RWPE1 (cell line): Measurements from ENCODE around the gene IGF2.

ENCODE experiments used
- CTCF ChIA-PET: fragments of 350-600 bp; sonication (Branson Sonifier 250); formaldehyde crosslinking; extraction: SDS; loops from one replicate; lab custom pipeline; 2021; lab: Yijun Ruan, JAX
- POLR2A ChIA-PET: fragments of 400-600 bp; formaldehyde crosslinking; extraction: SDS; loops from one replicate; lab custom pipeline; 2020; ENCODE audit warnings: antibody characterized with exemption; ENCODE audit not compliant: low non-redundant PET; lab: Yijun Ruan, JAX
- DNase-seq: peaks from one replicate; pipeline ENCODE4 v3.0.0; 2012; ENCODE audit warnings: low spot score
- H3K27ac ChIP-seq: fragments of 450-650 bp; 2 replicates; pipeline ENCODE4 v1.5.1; 2017
- CTCF ChIP-seq: fragments of 450-650 bp; conservative IDR thresholded peaks from 2 replicates; pipeline ENCODE4 v1.5.1; 2017; ENCODE audit warnings: low read depth, mild to moderate bottlenecking

IGF2 gene

GRCh38 chr11:2147391-2147790 is 8.2 kb upstream of the IGF2 start:
- CTCF ChIA-PET, result interaction anchor here (0.6 to 13.6 kb wide), 4 partner anchors 9 to 495 kb away, joined by 4 to 293 read pairs (median 6); no protein-coding TSS in a partner anchor
- H3K27ac ChIP-seq, result no peak overlapping the region
- POLR2A ChIA-PET, result no interaction called here
- DNase-seq, result no peak
- TF ChIP-seq CTCF, result no peak

GRCh38 chr11:2146051-2146450 is 6.9 kb upstream of the IGF2 start:
- ChIA-PET POLR2A (no interaction called here), CTCF (interaction anchor here (0.6 to 13.6 kb wide), 2 partner anchors 109 to 500 kb away, joined by 3 to 293 read pairs; no protein-coding TSS in a partner anchor)
- no peak for DNase-seq
- H3K27ac ChIP-seq, result no peak overlapping the region
- TF ChIP-seq CTCF, result no peak

- no peak overlapping the region for H3K27ac ChIP-seq
- no peak for TF ChIP-seq CTCF
- ChIA-PET CTCF (interaction anchor here (0.6 to 13.6 kb wide), 4 partner anchors 107 to 1542 kb away, joined by 3 to 293 read pairs (median 4); no protein-coding TSS in a partner anchor), POLR2A (no interaction called here)
- DNase-seq, result no peak
These were observed 5.5 kb upstream of the IGF2 start for GRCh38 chr11:2144544-2145248.

- no peak for DNase-seq
- no peak overlapping the region for H3K27ac ChIP-seq
- ChIA-PET CTCF (interaction anchor here (0.5 to 13.6 kb wide), 8 partner anchors 9 to 491 kb away, joined by 3 to 293 read pairs (median 3); no protein-coding TSS in a partner anchor), POLR2A (no interaction called here)
- TF ChIP-seq CTCF, result peak; percentile 40
These were observed 4.8 kb upstream of the IGF2 start for GRCh38 chr11:2143799-2144543.

- no peak for TF ChIP-seq CTCF
- H3K27ac ChIP-seq, result no peak overlapping the region
- DNase-seq, result no peak
- POLR2A ChIA-PET, result interaction anchor here (0.5 kb wide), 1 partner anchor 67 kb away, joined by 3 read pairs; no protein-coding TSS in a partner anchor
- CTCF ChIA-PET, result interaction anchor here (0.6 to 13.6 kb wide), 7 partner anchors 8 to 266 kb away, joined by 3 to 293 read pairs (median 3); no protein-coding TSS in a partner anchor
These were observed 4.2 kb upstream of the IGF2 start for GRCh38 chr11:2143477-2143798.

GRCh38 chr11:2142762-2143202 is 3.6 kb upstream of the IGF2 start:
- ChIA-PET POLR2A (interaction anchor here (0.5 kb wide), 1 partner anchor 67 kb away, joined by 3 read pairs; no protein-coding TSS in a partner anchor), CTCF (interaction anchor here (1.0 to 1.5 kb wide), 4 partner anchors 9 to 261 kb away, joined by 3 to 6 read pairs (median 3); no protein-coding TSS in a partner anchor)
- DNase-seq, result peak; percentile 49
- no peak overlapping the region for H3K27ac ChIP-seq
- TF ChIP-seq CTCF, result no peak
